ENCODE results near the gene UNC45A.

The UNC45A gene

DNA sequence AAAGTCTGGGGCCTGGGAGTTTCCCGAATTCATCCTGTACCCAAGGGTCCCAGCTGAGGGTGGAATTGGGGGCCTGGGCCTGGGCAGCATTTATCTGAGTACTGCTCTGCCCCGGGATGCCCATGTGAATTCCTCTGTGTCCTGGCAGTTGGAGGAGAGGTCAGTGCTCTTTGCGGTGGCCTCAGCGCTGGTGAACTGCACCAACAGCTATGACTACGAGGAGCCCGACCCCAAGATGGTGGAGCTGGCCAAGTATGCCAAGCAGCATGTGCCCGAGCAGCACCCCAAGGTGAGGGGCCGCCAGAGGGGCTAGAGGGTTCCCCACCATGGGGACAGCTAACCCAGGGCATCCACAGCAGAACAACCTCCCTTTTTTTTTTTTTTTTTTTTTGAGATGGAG is 13.4 kb downstream of the UNC45A start:
- no peak overlapping the region for H3K4me3 ChIP-seq (ENCODE audit: low read depth, low read length)
- no peaks in the 10 kb centered on the region for H3K9me3 ChIP-seq (ENCODE audit: control insufficient read depth, insufficient read depth, low read depth, low read length)
- TF ChIP-seq ZNF426 (tag by site-specific recombination; IDR thresholded peaks at IDR 0.05) (no peak), ZNF423 (tag by site-specific recombination; IDR thresholded peaks at IDR 0.05) (no peak), GLI4 (tag by site-specific recombination; IDR thresholded peaks at IDR 0.05) (no peak)
- CTCF ChIA-PET = interaction anchor here (0.9 to 4.0 kb wide), 4 partner anchors 14 to 84 kb away, joined by 3 to 16 read pairs (median 6); partner anchors contain the start of genes HDDC3, MAN2A2 and UNC45A
- POLR2A ChIA-PET = interaction anchor here (0.6 to 1.1 kb wide), 3 partner anchors 8 to 44 kb away, joined by 3 to 5 read pairs (median 4); no protein-coding TSS in a partner anchor
- H3K4me1 ChIP-seq (ENCODE audit: control insufficient read depth, insufficient read depth, low read length) = no peaks in the 10 kb centered on the region
- H3K36me3 ChIP-seq (ENCODE audit: control insufficient read depth in 2 of 2, insufficient read depth in 1 of 2, low read length in 2 of 2) = peaks cover 49 to 94% of the 10 kb centered on the region in 2 experiments
- no peak overlapping the region for H3K27ac ChIP-seq (ENCODE audit: extremely low read depth, low read depth, low read length)

DNA sequence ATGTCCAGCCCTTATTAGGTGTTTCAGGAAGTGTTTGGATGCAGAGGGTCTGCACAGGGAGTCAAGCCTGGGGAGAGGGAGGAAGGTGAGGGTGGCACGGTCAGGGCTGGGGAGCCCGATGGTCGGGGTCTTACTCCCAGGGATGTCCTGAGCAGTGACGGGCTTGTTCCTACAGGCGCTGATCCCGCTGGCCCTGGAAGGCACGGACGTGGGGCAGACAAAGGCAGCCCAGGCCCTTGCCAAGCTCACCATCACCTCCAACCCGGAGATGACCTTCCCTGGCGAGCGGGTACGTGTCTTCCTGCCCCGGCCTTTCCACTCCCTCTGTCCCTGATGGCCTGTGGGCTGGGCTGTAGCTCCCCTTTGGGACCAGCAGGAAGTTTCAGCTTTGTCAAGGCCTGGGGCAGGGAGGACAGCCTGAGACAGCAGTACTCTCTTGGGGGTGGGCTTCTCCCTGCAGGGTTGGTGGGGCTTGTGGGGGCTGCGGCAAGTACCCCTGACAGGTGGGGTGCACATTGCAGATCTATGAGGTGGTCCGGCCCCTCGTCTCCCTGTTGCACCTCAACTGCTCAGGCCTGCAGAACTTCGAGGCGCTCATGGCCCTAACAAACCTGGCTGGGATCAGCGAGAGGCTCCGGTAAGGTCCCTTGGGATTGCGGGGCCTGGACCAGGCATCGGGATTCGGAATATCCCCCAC is 15.0 kb downstream of the UNC45A start:
- no peaks in the 10 kb centered on the region for H3K9me3 ChIP-seq (ENCODE audit: control insufficient read depth, insufficient read depth, low read depth, low read length)
- H3K27ac ChIP-seq (ENCODE audit: extremely low read depth, low read depth, low read length) = no peak overlapping the region
- H3K36me3 ChIP-seq (ENCODE audit: control insufficient read depth in 2 of 2, insufficient read depth in 1 of 2, low read length in 2 of 2) = peaks cover 44 to 84% of the 10 kb centered on the region in 2 experiments
- POLR2A ChIA-PET = interaction anchor here (1.0 kb wide), 1 partner anchor 15 kb away, joined by 4 read pairs; the partner anchor contains the start of gene UNC45A
- no peaks in the 10 kb centered on the region for H3K4me1 ChIP-seq (ENCODE audit: control insufficient read depth, insufficient read depth, low read length)
- no peak for TF ChIP-seq ZNF670 (tag by site-specific recombination; IDR thresholded peaks at IDR 0.05; ENCODE audit: low read depth)
- TF ChIP-seq, protein P1, sequence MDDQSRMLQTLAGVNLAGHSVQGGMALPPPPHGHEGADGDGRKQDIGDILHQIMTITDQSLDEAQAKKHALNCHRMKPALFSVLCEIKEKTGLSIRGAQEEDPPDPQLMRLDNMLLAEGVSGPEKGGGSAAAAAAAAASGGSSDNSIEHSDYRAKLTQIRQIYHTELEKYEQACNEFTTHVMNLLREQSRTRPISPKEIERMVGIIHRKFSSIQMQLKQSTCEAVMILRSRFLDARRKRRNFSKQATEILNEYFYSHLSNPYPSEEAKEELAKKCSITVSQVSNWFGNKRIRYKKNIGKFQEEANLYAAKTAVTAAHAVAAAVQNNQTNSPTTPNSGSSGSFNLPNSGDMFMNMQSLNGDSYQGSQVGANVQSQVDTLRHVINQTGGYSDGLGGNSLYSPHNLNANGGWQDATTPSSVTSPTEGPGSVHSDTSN (CRISPR knock-in tag; IDR thresholded peaks at IDR 0.05) = no peak
- no peak for TF ChIP-seq ZSCAN30 (tag by site-specific recombination; IDR thresholded peaks at IDR 0.05)
- TF ChIP-seq ZNF239 (tag by site-specific recombination; IDR thresholded peaks at IDR 0.05) = no peak
- CTCF ChIA-PET = interaction anchor here (0.8 to 2.0 kb wide), 3 partner anchors 16 to 322 kb away, joined by 3 to 8 read pairs (median 3); partner anchors contain the start of genes HDDC3 and UNC45A
- no peak overlapping the region for H3K4me3 ChIP-seq (ENCODE audit: low read depth, low read length)

DNA sequence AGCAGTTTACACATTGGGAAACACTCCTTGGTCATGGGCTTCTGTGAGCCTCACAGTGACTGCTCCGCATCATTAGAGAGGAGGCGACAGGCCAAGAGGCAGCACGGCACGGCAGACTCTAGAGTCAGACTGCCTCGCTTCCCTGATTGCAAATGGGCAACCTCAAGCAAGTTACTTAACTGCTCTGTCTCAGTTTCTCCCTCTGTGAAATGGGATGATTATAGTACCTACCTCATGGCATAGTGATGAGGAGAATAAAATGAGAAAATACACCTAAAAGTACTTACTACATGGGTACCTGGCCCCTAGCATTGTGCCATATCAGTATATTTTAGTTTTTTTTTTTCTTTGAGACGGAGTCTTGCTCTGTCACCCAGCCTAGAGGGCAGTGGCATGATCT is 15.6 kb downstream of the UNC45A start:
- no peak overlapping the region for H3K4me3 ChIP-seq (ENCODE audit: low read depth, low read length)
- peaks cover 41 to 80% of the 10 kb centered on the region in 2 experiments for H3K36me3 ChIP-seq (ENCODE audit: control insufficient read depth in 2 of 2, insufficient read depth in 1 of 2, low read length in 2 of 2)
- TF ChIP-seq ZNF639 (tag by site-specific recombination; IDR thresholded peaks at IDR 0.05) (no peak), KLF10 (tag by site-specific recombination; IDR thresholded peaks at IDR 0.05) (no peak), SP3 (tag by site-specific recombination; IDR thresholded peaks at IDR 0.05) (no peak), ZNF248 (tag by site-specific recombination; IDR thresholded peaks at IDR 0.05) (no peak), ZNF529 (tag by site-specific recombination; IDR thresholded peaks at IDR 0.05; ENCODE audit: insufficient replicate concordance) (no peak), ZNF398 (tag by site-specific recombination; IDR thresholded peaks at IDR 0.05) (no peak), ZNF585B (tag by site-specific recombination; IDR thresholded peaks at IDR 0.05) (no peak), ZNF830 (tag by site-specific recombination; IDR thresholded peaks at IDR 0.05; ENCODE audit: low read depth) (no peak)
- TF ChIP-seq, protein P2, sequence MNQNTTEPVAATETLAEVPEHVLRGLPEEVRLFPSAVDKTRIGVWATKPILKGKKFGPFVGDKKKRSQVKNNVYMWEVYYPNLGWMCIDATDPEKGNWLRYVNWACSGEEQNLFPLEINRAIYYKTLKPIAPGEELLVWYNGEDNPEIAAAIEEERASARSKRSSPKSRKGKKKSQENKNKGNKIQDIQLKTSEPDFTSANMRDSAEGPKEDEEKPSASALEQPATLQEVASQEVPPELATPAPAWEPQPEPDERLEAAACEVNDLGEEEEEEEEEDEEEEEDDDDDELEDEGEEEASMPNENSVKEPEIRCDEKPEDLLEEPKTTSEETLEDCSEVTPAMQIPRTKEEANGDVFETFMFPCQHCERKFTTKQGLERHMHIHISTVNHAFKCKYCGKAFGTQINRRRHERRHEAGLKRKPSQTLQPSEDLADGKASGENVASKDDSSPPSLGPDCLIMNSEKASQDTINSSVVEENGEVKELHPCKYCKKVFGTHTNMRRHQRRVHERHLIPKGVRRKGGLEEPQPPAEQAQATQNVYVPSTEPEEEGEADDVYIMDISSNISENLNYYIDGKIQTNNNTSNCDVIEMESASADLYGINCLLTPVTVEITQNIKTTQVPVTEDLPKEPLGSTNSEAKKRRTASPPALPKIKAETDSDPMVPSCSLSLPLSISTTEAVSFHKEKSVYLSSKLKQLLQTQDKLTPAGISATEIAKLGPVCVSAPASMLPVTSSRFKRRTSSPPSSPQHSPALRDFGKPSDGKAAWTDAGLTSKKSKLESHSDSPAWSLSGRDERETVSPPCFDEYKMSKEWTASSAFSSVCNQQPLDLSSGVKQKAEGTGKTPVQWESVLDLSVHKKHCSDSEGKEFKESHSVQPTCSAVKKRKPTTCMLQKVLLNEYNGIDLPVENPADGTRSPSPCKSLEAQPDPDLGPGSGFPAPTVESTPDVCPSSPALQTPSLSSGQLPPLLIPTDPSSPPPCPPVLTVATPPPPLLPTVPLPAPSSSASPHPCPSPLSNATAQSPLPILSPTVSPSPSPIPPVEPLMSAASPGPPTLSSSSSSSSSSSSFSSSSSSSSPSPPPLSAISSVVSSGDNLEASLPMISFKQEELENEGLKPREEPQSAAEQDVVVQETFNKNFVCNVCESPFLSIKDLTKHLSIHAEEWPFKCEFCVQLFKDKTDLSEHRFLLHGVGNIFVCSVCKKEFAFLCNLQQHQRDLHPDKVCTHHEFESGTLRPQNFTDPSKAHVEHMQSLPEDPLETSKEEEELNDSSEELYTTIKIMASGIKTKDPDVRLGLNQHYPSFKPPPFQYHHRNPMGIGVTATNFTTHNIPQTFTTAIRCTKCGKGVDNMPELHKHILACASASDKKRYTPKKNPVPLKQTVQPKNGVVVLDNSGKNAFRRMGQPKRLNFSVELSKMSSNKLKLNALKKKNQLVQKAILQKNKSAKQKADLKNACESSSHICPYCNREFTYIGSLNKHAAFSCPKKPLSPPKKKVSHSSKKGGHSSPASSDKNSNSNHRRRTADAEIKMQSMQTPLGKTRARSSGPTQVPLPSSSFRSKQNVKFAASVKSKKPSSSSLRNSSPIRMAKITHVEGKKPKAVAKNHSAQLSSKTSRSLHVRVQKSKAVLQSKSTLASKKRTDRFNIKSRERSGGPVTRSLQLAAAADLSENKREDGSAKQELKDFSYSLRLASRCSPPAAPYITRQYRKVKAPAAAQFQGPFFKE (tag by site-specific recombination; IDR thresholded peaks at IDR 0.05; ENCODE audit: borderline replicate concordance) = no peak
- TF ChIP-seq, protein P3, sequence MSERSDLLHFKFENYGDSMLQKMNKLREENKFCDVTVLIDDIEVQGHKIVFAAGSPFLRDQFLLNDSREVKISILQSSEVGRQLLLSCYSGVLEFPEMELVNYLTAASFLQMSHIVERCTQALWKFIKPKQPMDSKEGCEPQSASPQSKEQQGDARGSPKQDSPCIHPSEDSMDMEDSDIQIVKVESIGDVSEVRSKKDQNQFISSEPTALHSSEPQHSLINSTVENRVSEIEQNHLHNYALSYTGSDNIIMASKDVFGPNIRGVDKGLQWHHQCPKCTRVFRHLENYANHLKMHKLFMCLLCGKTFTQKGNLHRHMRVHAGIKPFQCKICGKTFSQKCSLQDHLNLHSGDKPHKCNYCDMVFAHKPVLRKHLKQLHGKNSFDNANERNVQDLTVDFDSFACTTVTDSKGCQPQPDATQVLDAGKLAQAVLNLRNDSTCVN (tag by site-specific recombination; optimal IDR thresholded peaks at IDR 0.05) = no peak
- H3K9me3 ChIP-seq (ENCODE audit: control insufficient read depth, insufficient read depth, low read depth, low read length) = no peaks in the 10 kb centered on the region
- ChIA-PET POLR2A (no interaction called here), CTCF (interaction anchor here (0.8 to 2.0 kb wide), 3 partner anchors 16 to 321 kb away, joined by 3 to 8 read pairs (median 3); partner anchors contain the start of genes HDDC3 and UNC45A)
- H3K27ac ChIP-seq (ENCODE audit: extremely low read depth, low read depth, low read length) = no peak overlapping the region
- H3K4me1 ChIP-seq (ENCODE audit: control insufficient read depth, insufficient read depth, low read length) = no peaks in the 10 kb centered on the region
